Activated naive CD4-positive, alpha-beta T cell treated with anti-CD3 and anti-CD28 coated beads, Interleukin-2, amount 50 U/mL, for 72 hours (primary cell): Measurements from ENCODE around the gene DROSHA. TPM values are rescaled to one million over a fixed set of nuclear protein-coding genes. Genes with fewer than 3 reads are reported as not detected.

Experiments
- ATAC-seq, 2 donors: fragments of 150-1000 bp; cut with Tn5 transposase; 2 replicates each; pipeline ENCODE4 v1.10.0; 2021; ENCODE audit warnings: mild to moderate bottlenecking in 2 of 2, moderate library complexity in 2 of 2
- DNase-seq, 2 donors: peaks; one replicate each; pipeline ENCODE4 v3.0.0; 2021 to 2022; ENCODE audit warnings: low spot score in 2 of 2
- H3K27ac Mint-ChIP-seq, 2 donors: one replicate each; pipeline ENCODE4 v1.8.0; 2022; ENCODE audit warnings: mild to moderate bottlenecking in 2 of 2, mixed read lengths in 2 of 2
- H3K36me3 Mint-ChIP-seq, 2 donors: one replicate each; pipeline ENCODE4 v1.8.0; 2022; ENCODE audit warnings: mixed read lengths in 2 of 2
- H3K9me3 Mint-ChIP-seq, 2 donors: one replicate each; pipeline ENCODE4 v1.8.0; 2022; ENCODE audit warnings: mixed read lengths in 2 of 2
- total RNA-seq, 2 donors: library from RNA; stranded (reverse); gene quantifications; one replicate each; pipeline ENCODE4 v1.2.3, GENCODE V29; 2022

Gene DROSHA
- total RNA-seq, 2 donors from 2014 or later = 77.6 to 80.4 TPM

- Mint-ChIP-seq H3K27ac (no peak overlapping the region), H3K36me3 (peaks cover 0 to 6% of the 10 kb centered on the region in 2 donors), H3K9me3 (peaks cover 16 to 20% of the 10 kb centered on the region in 2 donors)
- DNase-seq (no peak), ATAC-seq (no peak)
Observed at GRCh38 chr5:31385774-31386537, 145.9 kb downstream of the DROSHA start.

GRCh38 chr5:31383734-31384133, 148.2 kb downstream of the DROSHA start:
- ATAC-seq = no peak
- Mint-ChIP-seq H3K36me3 (peaks cover 0 to under 1% of the 10 kb centered on the region in 2 donors), H3K9me3 (peaks cover 9 to 12% of the 10 kb centered on the region in 2 donors)

DNA sequence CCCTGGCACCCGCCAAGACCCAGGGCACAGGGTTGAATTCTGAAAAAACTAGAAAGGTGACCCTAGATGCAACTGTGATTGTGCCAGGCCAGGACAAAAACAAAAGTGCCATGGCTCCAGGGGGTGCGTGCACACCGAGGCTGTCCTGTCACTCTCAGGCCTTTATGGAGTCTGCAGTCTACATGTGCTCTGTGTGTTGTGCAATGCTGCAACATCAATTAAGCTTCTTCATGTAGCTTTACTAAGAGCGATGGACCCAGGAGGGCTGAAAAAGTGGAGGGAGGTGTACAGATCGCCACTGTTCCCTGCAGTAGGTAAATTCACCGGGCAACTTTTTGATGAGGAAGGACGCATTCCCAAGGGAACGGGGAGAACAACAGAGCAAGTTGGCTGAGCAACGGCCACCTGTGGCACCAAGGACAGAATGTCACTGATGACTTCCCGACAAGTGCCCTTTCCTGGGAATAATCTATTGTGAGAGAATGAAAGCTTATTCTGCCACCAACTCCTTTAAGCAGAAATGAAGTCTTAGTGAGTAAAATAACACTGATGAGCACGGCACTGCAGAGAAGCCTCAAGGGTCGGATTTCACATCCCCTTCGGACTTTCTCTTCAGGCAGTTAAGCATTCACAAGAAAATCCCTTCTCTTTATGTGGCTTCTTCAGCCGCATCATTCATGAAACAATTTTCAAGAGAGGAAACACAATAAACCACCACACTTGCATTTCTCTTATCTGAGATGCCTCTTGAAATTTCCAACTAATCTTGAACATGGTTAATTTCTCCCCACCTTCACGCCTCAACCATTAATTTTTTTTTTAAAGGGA, 149.6 kb downstream of the DROSHA start:
- no peaks in the 10 kb centered on the region for H3K36me3 Mint-ChIP-seq
- no peak for ATAC-seq

More at GRCh38 chr5:31383734-31384133, 148.2 kb downstream of the DROSHA start:
- H3K27ac Mint-ChIP-seq = no peak overlapping the region
- DNase-seq = no peak

DNA sequence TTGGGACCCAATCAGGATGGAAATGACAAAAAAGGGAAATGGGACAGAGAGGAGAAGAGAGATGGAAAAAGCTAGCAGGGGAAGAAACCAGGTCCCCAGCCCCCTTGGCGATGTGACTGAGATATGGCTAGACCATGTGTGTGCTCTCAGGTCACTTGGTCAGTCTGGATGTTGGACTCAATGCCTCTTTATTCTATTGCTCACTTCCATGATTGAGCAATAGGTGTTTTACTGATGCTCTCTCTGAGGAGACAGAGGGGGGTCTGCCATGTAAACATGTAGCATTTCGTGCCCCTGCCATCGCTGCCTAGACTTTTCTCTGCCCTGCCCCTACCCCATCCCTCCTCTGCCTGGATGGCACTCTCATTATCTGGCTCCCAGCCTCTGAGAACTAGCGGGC, 150.6 kb downstream of the DROSHA start:
- Mint-ChIP-seq H3K27ac (no peak overlapping the region), H3K9me3 (no peaks in the 10 kb centered on the region), H3K36me3 (no peaks in the 10 kb centered on the region)
- no peak for DNase-seq
- ATAC-seq = no peak

More for the DNA sequence above, 149.6 kb downstream of the DROSHA start:
- Mint-ChIP-seq H3K9me3 (peaks cover 0 to 3% of the 10 kb centered on the region in 2 donors), H3K27ac (no peak overlapping the region)
- DNase-seq = no peak

DNA sequence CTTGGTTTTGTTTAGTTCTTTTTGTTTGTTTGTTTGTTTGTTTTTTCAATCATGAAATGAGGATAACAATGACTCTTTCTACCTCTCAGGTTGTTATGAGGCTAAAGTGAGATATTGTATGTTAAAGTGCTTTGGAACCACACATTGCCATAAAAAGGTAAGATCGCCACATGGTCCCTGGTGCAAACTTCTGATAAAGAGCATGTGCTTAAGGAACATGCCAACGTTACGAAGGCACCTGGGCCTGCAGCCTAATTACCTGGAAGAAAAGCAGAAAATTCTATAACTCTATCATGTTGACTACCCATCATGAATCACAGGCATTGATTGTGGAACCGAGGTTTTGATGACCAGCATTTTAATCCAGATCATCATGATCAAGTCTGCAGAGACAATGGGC, 151.8 kb downstream of the DROSHA start:
- Mint-ChIP-seq H3K36me3 (no peaks in the 10 kb centered on the region), H3K9me3 (no peaks in the 10 kb centered on the region), H3K27ac (no peak overlapping the region)
- no peak for ATAC-seq
- no peak for DNase-seq

DNA sequence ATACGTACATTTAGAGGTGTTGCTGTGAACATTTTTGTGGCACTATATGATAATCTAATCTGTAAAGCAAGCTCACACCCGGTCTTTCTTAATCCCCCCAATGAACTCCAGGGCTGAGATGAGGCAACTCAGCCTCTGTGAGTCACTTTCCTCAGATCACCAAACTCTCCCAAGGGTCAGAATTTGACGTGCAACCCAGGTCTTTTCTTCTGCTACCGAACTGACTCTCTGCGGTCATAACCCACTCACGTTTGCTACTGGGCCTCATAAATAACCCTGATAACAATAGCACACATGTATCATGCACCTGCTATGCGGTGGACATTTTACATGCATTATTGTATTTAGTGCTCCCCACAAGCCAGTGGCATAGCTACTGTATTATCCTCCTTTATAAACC, 153.1 kb downstream of the DROSHA start:
- H3K9me3 Mint-ChIP-seq = no peaks in the 10 kb centered on the region
- ATAC-seq (no peak), DNase-seq (no peak)
- no peaks in the 10 kb centered on the region for H3K36me3 Mint-ChIP-seq
- no peak overlapping the region for H3K27ac Mint-ChIP-seq

- Mint-ChIP-seq H3K9me3 (no peaks in the 10 kb centered on the region), H3K36me3 (no peaks in the 10 kb centered on the region), H3K27ac (no peak overlapping the region)
- DNase-seq (no peak), ATAC-seq (no peak)
Observed at GRCh38 chr5:31378136-31378535, 153.8 kb downstream of the DROSHA start.

DNA sequence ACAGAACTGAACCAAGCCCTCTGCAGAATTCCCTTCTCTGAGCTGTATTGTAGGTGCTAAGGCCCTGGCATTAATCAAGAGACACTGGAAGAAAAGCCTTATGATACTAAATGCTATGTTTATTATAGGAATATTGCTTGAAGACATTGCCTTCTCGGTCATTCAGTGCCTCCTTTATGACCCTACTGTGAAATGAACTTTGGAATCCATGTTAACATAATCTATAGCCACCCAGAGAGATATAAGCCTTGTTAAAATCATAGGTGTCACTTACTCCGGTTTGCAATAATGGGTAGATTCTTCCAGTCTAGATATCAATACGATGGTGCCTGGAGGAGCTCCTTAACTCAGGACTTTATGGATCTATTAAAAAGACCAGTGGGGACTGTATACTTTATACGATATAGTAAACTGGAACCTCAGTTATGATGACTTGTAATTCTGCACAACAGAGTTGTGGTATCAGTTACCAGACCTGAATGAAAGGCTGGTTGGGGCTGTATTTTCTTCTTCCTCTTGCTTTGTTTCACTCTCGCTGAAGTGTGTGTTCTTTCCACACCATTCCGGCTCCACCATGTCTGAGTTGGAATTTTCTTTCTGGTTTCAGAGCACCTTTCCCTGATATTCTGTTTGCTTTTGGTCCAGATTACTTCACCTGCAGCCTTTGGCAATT, 154.5 kb downstream of the DROSHA start:
- DNase-seq (no peak), ATAC-seq (no peak)
- H3K27ac Mint-ChIP-seq = no peak overlapping the region
- no peaks in the 10 kb centered on the region for H3K36me3 Mint-ChIP-seq
- H3K9me3 Mint-ChIP-seq = no peaks in the 10 kb centered on the region

GRCh38 chr5:31375999-31376720, 155.7 kb downstream of the DROSHA start:
- ATAC-seq (no peak), DNase-seq (no peak)
- no peaks in the 10 kb centered on the region for H3K36me3 Mint-ChIP-seq
- H3K9me3 Mint-ChIP-seq = peaks cover 1 to 3% of the 10 kb centered on the region in 2 donors
- H3K27ac Mint-ChIP-seq = no peak overlapping the region

- DNase-seq (no peak), ATAC-seq (no peak)
- H3K27ac Mint-ChIP-seq = no peak overlapping the region
- H3K36me3 Mint-ChIP-seq = no peaks in the 10 kb centered on the region
- peaks cover 7 to 8% of the 10 kb centered on the region in 2 donors for H3K9me3 Mint-ChIP-seq
Observed at GRCh38 chr5:31372124-31372523, 159.8 kb downstream of the DROSHA start.

- ATAC-seq = no peak
- peaks cover 7 to 11% of the 10 kb centered on the region in 2 donors for H3K9me3 Mint-ChIP-seq
- no peak overlapping the region for H3K27ac Mint-ChIP-seq
- H3K36me3 Mint-ChIP-seq = no peaks in the 10 kb centered on the region
- no peak for DNase-seq
Observed at GRCh38 chr5:31366941-31367340, 165.0 kb downstream of the DROSHA start.

DNA sequence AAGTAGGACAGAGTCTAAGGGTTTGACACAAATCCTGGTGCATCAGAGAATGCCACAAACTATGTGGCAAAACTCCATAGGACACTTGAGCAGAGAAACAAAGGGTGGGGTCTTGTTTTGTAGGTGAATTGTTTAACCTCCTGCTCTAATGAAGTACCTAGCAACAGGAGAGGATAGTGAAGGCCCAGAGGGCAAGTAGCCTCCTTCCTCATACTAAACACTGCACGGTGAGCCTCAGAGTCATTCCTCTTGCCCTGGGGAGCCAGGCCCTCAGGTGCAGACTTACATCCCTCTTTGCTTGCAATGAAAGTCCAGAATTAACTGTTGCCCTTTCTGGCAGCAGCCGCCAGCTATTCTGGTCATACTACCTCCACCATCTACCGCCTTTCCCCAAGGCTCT, 166.1 kb downstream of the DROSHA start:
- no peak overlapping the region for H3K27ac Mint-ChIP-seq
- no peak for DNase-seq
- H3K9me3 Mint-ChIP-seq = peaks cover 2 to 4% of the 10 kb centered on the region in 2 donors
- no peak for ATAC-seq
- no peaks in the 10 kb centered on the region for H3K36me3 Mint-ChIP-seq

- Mint-ChIP-seq H3K27ac (no peak overlapping the region), H3K9me3 (peaks cover 0 to 3% of the 10 kb centered on the region in 2 donors), H3K36me3 (no peaks in the 10 kb centered on the region)
- DNase-seq = no peak
- no peak for ATAC-seq
Observed at GRCh38 chr5:31364881-31365636, 166.8 kb downstream of the DROSHA start.

DNA sequence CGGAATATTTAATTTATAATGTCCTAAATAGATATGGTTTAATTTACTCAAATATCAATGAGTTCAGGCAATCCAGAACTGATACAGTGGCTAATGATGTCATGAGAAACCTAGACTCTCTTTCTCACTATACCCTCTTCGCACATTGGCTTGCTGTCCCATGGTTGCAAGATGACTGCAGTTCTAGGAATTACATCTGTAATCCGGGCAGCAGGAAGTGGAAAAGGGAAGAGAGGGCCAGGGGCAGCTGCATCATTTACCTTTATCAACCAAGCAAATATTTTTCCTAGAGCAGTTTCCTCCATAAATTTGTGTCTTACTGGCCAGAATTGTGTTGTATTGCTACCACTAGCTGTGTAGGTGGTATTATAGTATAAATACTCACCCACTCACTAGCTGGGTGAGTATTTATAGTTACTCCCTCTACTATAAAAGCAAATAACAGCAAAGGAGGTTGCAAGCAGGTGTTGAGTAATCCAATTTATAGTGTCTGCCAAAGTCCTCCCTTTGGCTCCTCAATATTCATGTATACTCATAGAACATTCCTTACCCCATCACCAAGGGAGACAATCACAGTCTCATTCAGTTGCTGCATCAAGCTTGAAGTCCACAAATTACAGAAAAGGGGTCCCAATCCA, 168.8 kb downstream of the DROSHA start:
- H3K36me3 Mint-ChIP-seq = no peaks in the 10 kb centered on the region
- DNase-seq (no peak), ATAC-seq (no peak)
- H3K9me3 Mint-ChIP-seq = peaks cover 0 to 3% of the 10 kb centered on the region in 2 donors
- no peak overlapping the region for H3K27ac Mint-ChIP-seq

- Mint-ChIP-seq H3K27ac (no peak overlapping the region), H3K36me3 (no peaks in the 10 kb centered on the region)
- ATAC-seq = no peak
Observed at GRCh38 chr5:31362529-31362900, 169.4 kb downstream of the DROSHA start.

More at GRCh38 chr5:31362529-31362900, 169.4 kb downstream of the DROSHA start:
- no peak for DNase-seq
- H3K9me3 Mint-ChIP-seq = peaks cover 0 to 6% of the 10 kb centered on the region in 2 donors
